ENCODE results near the gene ABCA9.

DNA sequence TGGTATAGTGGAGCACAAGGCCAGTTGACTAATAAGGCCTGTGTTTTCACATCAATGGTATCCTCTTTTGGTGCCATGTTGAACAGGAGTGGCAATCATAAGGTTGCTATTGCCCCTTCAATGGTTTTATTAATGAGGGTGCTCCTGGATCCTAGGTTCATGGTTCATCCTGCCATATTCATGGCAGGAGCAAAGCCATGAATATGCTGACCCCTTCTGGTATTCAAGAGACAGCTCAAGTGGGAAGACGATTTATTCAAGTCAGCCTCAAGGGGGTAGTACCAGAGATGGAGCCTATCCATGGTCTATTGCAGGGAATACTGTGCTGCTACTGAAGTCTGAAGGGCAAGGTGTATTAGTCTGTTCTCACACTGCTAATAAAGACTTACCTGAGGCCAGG lies 2.6 kb downstream of the ABCA9 start:
- TF ChIP-seq, protein P1, sequence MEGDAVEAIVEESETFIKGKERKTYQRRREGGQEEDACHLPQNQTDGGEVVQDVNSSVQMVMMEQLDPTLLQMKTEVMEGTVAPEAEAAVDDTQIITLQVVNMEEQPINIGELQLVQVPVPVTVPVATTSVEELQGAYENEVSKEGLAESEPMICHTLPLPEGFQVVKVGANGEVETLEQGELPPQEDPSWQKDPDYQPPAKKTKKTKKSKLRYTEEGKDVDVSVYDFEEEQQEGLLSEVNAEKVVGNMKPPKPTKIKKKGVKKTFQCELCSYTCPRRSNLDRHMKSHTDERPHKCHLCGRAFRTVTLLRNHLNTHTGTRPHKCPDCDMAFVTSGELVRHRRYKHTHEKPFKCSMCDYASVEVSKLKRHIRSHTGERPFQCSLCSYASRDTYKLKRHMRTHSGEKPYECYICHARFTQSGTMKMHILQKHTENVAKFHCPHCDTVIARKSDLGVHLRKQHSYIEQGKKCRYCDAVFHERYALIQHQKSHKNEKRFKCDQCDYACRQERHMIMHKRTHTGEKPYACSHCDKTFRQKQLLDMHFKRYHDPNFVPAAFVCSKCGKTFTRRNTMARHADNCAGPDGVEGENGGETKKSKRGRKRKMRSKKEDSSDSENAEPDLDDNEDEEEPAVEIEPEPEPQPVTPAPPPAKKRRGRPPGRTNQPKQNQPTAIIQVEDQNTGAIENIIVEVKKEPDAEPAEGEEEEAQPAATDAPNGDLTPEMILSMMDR (IDR thresholded peaks at IDR 0.05): no peak; the same call in 1 of the 2 replicates
- TF ChIP-seq, protein P2, sequence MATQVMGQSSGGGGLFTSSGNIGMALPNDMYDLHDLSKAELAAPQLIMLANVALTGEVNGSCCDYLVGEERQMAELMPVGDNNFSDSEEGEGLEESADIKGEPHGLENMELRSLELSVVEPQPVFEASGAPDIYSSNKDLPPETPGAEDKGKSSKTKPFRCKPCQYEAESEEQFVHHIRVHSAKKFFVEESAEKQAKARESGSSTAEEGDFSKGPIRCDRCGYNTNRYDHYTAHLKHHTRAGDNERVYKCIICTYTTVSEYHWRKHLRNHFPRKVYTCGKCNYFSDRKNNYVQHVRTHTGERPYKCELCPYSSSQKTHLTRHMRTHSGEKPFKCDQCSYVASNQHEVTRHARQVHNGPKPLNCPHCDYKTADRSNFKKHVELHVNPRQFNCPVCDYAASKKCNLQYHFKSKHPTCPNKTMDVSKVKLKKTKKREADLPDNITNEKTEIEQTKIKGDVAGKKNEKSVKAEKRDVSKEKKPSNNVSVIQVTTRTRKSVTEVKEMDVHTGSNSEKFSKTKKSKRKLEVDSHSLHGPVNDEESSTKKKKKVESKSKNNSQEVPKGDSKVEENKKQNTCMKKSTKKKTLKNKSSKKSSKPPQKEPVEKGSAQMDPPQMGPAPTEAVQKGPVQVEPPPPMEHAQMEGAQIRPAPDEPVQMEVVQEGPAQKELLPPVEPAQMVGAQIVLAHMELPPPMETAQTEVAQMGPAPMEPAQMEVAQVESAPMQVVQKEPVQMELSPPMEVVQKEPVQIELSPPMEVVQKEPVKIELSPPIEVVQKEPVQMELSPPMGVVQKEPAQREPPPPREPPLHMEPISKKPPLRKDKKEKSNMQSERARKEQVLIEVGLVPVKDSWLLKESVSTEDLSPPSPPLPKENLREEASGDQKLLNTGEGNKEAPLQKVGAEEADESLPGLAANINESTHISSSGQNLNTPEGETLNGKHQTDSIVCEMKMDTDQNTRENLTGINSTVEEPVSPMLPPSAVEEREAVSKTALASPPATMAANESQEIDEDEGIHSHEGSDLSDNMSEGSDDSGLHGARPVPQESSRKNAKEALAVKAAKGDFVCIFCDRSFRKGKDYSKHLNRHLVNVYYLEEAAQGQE (IDR thresholded peaks at IDR 0.05; ENCODE audit: insufficient read depth in 1 of 2, low read depth in 2 of 2, low read length in 1 of 2): no peak
- no peak for TF ChIP-seq POLR2AphosphoS5 (IDR thresholded peaks at IDR 0.05; ENCODE audit: low read depth, low read length)
